Smooth muscle cell (in vitro differentiated cells): ENCODE measurements around the gene TOR1A. TPM values are rescaled to one million over a fixed set of nuclear protein-coding genes. Genes with fewer than 3 reads are reported as not detected.

ENCODE experiments used
- DNase-seq: peaks from one replicate; lab custom pipeline; 2025; ENCODE audit not compliant: unreplicated experiment; lab: John Stamatoyannopoulos, UW
- H2AFZ ChIP-seq: fragments of 200-600 bp; sonication (generic); 2 replicates; pipeline ENCODE4 v1.6.0; 2016; ENCODE audit warnings: antibody characterized with exemption, low read depth, mild to moderate bottlenecking
- H3F3A ChIP-seq: fragments of 200-600 bp; sonication (generic); 2 replicates; pipeline ENCODE4 v1.6.0; 2017; ENCODE audit warnings: antibody characterized with exemption, low read depth
- H3K27ac ChIP-seq: fragments of 200-600 bp; sonication (generic); 2 replicates; pipeline ENCODE4 v1.5.1; 2016; ENCODE audit warnings: low read depth, mild to moderate bottlenecking
- H3K27me3 ChIP-seq: fragments of 200-600 bp; sonication (generic); 2 replicates; pipeline ENCODE4 v1.6.1; 2016; ENCODE audit warnings: low read depth, mild to moderate bottlenecking
- H3K36me3 ChIP-seq: fragments of 200-600 bp; sonication (generic); 2 replicates; pipeline ENCODE4 v1.5.1; 2016; ENCODE audit warnings: low read depth
- H3K4me1 ChIP-seq: fragments of 200-600 bp; sonication (generic); 2 replicates; pipeline ENCODE4 v1.5.1; 2016; ENCODE audit warnings: low read depth
- H3K4me2 ChIP-seq: fragments of 200-600 bp; sonication (generic); 2 replicates; pipeline ENCODE4 v1.6.0; 2016; ENCODE audit warnings: mild to moderate bottlenecking
- H3K4me3 ChIP-seq: fragments of 200-600 bp; sonication (generic); 2 replicates; pipeline ENCODE4 v1.5.1; 2016; ENCODE audit warnings: mild to moderate bottlenecking
- H3K79me2 ChIP-seq: fragments of 200-600 bp; sonication (generic); 2 replicates; pipeline ENCODE4 v1.6.0; 2016; ENCODE audit warnings: low read depth, mild to moderate bottlenecking
- H3K9ac ChIP-seq: fragments of 200-600 bp; sonication (generic); 2 replicates; pipeline ENCODE4 v1.6.0; 2016; ENCODE audit warnings: low read depth
- H3K9me3 ChIP-seq: fragments of 200-600 bp; sonication (generic); replicated peaks from 2 replicates; pipeline ENCODE4 v1.5.1; 2016; ENCODE audit warnings: low read depth
- H4K20me1 ChIP-seq: fragments of 200-600 bp; sonication (generic); 2 replicates; pipeline ENCODE4 v1.6.0; 2016; ENCODE audit warnings: low read depth
- CTCF ChIP-seq: fragments of 200-600 bp; sonication (generic); IDR thresholded peaks from 2 replicates; pipeline ENCODE4 v1.5.1; 2017; ENCODE audit warnings: borderline replicate concordance, mild to moderate bottlenecking, antibody characterized with exemption; ENCODE audit not compliant: insufficient read depth, poor library complexity, severe bottlenecking
- WGBS: methylation state at CpG from one replicate; pipeline ENCODE4 v1.1.7; 2016; ENCODE audit warnings: low lambda C conversion rate; 5-methylcytosine and 5-hydroxymethylcytosine counted together
- polyA plus RNA-seq: library from polyadenylated mRNA; unstranded; fragments of >200 nt; fragmentation: Nextera tagmentation; extraction: Ambion mirVana; gene quantifications from 2 replicates; pipeline ENCODE4 v1.2.1, GENCODE V29; 2016
- total RNA-seq: library from RNA; depleted of rRNA; stranded (reverse); fragments of >200 nt; gene quantifications from 2 replicates; pipeline ENCODE4 v1.2.3, GENCODE V29; 2014

TOR1A gene
- total and polyA plus RNA-seq, 2 experiments from 2014 or later = 38.5 to 46.1 TPM

GRCh38 chr9:129813661-129814060 lies 10.3 kb downstream of the TOR1A start:
- no peak overlapping the region for H3K4me2 ChIP-seq
- no peaks in the 10 kb centered on the region for H3F3A ChIP-seq
- H3K36me3 ChIP-seq = no peaks in the 10 kb centered on the region
- DNase-seq = no peak
- no peaks in the 10 kb centered on the region for H3K27me3 ChIP-seq
- no peak overlapping the region for H2AFZ ChIP-seq
- no peak overlapping the region for H3K4me3 ChIP-seq
- no peaks in the 10 kb centered on the region for H3K4me1 ChIP-seq
- H4K20me1 ChIP-seq = peaks cover 6% of the 10 kb centered on the region
- H3K9ac ChIP-seq = no peak overlapping the region
- no peaks in the 10 kb centered on the region for H3K9me3 ChIP-seq
- H3K79me2 ChIP-seq = no peaks in the 10 kb centered on the region
- no peak overlapping the region for H3K27ac ChIP-seq
- WGBS = 95% methylated on average over 9 of the region's 9 CpGs
- TF ChIP-seq CTCF = no peak

- no peak overlapping the region for H2AFZ ChIP-seq
- no peak for DNase-seq
- no peak overlapping the region for H3K9ac ChIP-seq
- no peaks in the 10 kb centered on the region for H3K4me1 ChIP-seq
- 96% methylated on average over 9 of the region's 9 CpGs for WGBS
- no peaks in the 10 kb centered on the region for H3F3A ChIP-seq
- H3K79me2 ChIP-seq = no peaks in the 10 kb centered on the region
- H3K4me2 ChIP-seq = no peak overlapping the region
- H3K36me3 ChIP-seq = no peaks in the 10 kb centered on the region
- no peaks in the 10 kb centered on the region for H3K9me3 ChIP-seq
- no peak overlapping the region for H3K27ac ChIP-seq
- H4K20me1 ChIP-seq = peaks cover 6% of the 10 kb centered on the region
- no peak for TF ChIP-seq CTCF
- no peaks in the 10 kb centered on the region for H3K27me3 ChIP-seq
- H3K4me3 ChIP-seq = no peak overlapping the region
These were observed 11.6 kb downstream of the TOR1A start for GRCh38 chr9:129812385-129812784.

- 88% methylated on average over 6 of the region's 6 CpGs for WGBS
- H3F3A ChIP-seq = no peaks in the 10 kb centered on the region
- H3K4me3 ChIP-seq = no peak overlapping the region
- H3K9me3 ChIP-seq = no peaks in the 10 kb centered on the region
- no peaks in the 10 kb centered on the region for H3K79me2 ChIP-seq
- no peak overlapping the region for H3K27ac ChIP-seq
- H3K4me2 ChIP-seq = no peak overlapping the region
- no peaks in the 10 kb centered on the region for H3K36me3 ChIP-seq
- H3K4me1 ChIP-seq = no peaks in the 10 kb centered on the region
- H2AFZ ChIP-seq = no peak overlapping the region
- no peak for DNase-seq
- TF ChIP-seq CTCF = no peak
- H4K20me1 ChIP-seq = peaks cover 6% of the 10 kb centered on the region
- H3K9ac ChIP-seq = no peak overlapping the region
- no peaks in the 10 kb centered on the region for H3K27me3 ChIP-seq
These were observed 12.0 kb downstream of the TOR1A start for GRCh38 chr9:129811967-129812363.

GRCh38 chr9:129810788-129811187 lies 13.1 kb downstream of the TOR1A start:
- Histone ChIP-seq H2AFZ (no peak overlapping the region), H3K79me2 (peaks cover 6% of the 10 kb centered on the region), H3F3A (no peaks in the 10 kb centered on the region), H3K4me1 (no peaks in the 10 kb centered on the region), H3K4me2 (no peak overlapping the region), H3K4me3 (no peak overlapping the region), H3K36me3 (no peaks in the 10 kb centered on the region), H3K9me3 (no peaks in the 10 kb centered on the region), H4K20me1 (peaks cover 12% of the 10 kb centered on the region), H3K27me3 (no peaks in the 10 kb centered on the region), H3K9ac (no peak overlapping the region), H3K27ac (no peak overlapping the region)
- TF ChIP-seq CTCF = no peak
- no peak for DNase-seq
- whole genome bisulfite sequencing = 86% methylated on average over 6 of the region's 6 CpGs
